Measurements from ENCODE around the gene SELENOS. TPM values are rescaled to one million over a fixed set of nuclear protein-coding genes. Genes with fewer than 3 reads are reported as not detected.

SELENOS gene
- total RNA-seq, 1 donor from 2014 or later: 47.7 TPM

DNA sequence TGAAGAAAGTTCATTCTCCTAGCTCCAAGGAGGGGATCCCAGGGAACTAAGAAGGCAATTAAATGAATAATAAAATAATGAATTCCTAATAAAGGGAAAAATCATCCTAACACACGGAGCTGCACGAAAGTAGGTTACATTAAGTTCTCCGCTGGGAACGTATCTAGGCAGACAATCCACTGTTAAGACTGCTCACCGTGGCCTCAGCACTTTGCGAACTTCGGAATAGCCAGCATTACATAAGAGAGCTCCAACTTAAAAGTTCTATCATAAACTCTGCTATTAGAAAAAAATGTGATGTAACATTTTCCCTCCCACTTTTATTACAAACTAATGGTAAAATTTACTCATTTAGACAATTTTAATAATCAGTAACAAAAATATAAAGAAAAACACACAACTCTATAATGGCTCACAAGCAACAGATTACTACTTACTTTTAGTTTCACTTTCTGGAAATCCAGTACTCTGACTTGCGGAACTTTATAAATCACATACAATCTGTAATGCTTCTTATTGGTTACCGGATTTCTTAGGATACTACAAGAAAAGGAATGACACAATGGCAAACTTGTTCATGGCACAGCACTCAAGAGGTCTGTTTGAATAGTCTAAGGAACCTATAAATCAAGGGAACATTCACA is 9.3 kb upstream of the SELENOS start:
- H3K4me3 ChIP-seq (ENCODE audit: low read depth, low read length): no peak overlapping the region
- DNase-seq (ENCODE audit: low read depth): no peak
- TF ChIP-seq, protein P1, sequence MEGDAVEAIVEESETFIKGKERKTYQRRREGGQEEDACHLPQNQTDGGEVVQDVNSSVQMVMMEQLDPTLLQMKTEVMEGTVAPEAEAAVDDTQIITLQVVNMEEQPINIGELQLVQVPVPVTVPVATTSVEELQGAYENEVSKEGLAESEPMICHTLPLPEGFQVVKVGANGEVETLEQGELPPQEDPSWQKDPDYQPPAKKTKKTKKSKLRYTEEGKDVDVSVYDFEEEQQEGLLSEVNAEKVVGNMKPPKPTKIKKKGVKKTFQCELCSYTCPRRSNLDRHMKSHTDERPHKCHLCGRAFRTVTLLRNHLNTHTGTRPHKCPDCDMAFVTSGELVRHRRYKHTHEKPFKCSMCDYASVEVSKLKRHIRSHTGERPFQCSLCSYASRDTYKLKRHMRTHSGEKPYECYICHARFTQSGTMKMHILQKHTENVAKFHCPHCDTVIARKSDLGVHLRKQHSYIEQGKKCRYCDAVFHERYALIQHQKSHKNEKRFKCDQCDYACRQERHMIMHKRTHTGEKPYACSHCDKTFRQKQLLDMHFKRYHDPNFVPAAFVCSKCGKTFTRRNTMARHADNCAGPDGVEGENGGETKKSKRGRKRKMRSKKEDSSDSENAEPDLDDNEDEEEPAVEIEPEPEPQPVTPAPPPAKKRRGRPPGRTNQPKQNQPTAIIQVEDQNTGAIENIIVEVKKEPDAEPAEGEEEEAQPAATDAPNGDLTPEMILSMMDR (conservative IDR thresholded peaks at IDR 0.05; ENCODE audit: low read depth, low read length): no peak

DNA sequence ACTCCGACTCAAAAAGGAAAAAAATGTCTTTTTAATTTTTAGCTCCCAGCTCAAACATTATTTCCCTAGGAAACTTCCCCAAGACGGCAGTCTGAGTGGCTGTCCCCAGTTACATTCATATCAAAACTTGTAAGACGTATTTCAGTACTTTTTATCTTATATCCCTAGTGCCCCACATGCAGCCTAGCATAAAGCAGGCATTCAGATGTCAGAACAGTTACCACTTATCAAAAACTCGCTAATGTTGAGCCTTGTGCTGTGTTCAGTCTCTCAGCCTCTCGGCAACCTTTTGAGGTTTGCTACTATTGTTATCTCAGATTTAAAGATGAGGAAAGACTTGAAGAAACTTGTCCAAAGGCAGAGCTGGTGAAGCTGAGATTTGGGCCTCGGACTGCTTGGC is 6.6 kb upstream of the SELENOS start:
- TF ChIP-seq, protein P1 (conservative IDR thresholded peaks at IDR 0.05; ENCODE audit: low read depth, low read length): no peak
- DNase-seq (ENCODE audit: low read depth): no peak
- H3K4me3 ChIP-seq (ENCODE audit: low read depth, low read length): no peak overlapping the region

DNA sequence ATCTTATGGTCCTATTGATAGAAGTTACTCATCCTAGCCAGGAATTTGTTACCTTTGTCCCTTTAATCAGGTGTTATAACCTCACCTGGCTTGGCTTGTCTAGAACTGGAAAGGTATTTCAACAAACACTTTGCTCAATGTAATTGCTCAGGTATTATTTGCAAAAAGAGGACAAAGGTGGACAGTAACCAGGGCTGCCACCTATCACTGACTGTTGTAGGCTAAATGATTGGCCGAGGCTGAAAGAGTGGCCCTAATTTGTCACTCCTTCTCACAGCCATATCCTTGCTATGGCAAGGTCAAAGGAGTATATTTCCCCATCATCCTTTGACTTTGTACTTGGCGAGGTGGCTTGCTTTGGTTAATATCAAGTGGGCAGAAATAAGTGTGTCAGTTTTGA is 2.7 kb upstream of the SELENOS start:
- no peak for DNase-seq (ENCODE audit: low read depth)
- no peak overlapping the region for H3K4me3 ChIP-seq (ENCODE audit: low read depth, low read length)
- TF ChIP-seq, protein P1 (conservative IDR thresholded peaks at IDR 0.05; ENCODE audit: low read depth, low read length): no peak

DNA sequence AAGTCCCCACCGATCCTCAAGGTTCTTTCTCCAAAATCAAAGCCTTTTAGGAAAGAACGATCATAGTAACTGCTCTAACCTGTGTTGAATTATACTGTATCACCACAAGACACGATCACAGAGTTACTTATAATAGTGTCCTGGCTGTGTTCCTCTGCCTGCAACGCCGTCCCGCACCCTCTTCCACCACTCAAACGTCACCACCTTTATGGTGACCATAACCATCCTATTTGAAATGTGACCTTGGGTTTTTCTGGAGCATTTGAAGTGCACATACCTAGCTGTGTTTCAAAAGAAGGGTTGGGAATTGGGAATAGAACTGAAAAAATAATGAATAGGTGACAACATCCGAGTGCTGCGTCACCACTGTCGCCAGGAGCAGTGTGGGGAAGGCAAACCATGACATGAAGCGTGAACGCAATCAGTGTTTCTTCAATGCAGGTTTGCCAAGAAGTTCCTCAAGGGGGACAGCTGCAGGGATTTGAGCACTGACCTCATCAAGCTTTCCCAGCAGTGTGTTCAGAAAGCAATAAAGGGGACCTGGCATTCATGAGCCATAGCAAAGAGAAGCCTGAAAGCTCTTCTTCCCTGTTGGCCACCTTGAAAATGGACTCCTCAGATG is 769 bp upstream of the SELENOS start:
- TF ChIP-seq, protein P1 (conservative IDR thresholded peaks at IDR 0.05; ENCODE audit: low read depth, low read length): no peak
- H3K4me3 ChIP-seq (ENCODE audit: low read depth, low read length): peak overlapping the region; percentile 97
- no peak for DNase-seq (ENCODE audit: low read depth)

DNA sequence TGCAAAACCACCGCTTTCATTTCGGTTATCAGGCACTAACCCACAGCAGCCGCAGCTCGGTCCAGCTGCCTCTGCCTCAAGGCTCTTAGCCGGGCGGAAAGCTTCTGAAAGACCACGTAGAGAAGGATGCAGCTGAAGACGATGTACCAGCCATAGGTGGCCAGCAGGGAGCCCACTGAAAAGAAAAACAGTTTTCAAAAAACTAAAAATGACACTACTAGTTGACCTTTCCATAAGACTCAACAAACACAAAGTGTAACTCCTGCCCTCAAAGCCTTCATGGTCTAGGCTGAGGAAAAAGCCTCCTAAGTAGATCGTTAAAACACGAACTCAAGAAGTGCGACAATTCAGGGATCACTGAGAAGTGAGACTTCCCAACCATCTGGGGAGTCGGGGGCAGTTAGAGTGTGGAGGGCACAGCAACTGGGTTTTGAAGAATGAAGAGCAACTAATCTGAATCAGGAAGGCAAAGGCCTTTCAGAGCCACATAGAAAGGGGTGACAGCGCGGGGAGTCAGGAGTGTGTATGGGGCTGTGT is 716 bp downstream of the SELENOS start:
- peak overlapping the region; percentile 97 for H3K4me3 ChIP-seq (ENCODE audit: low read depth, low read length)
- DNase-seq (ENCODE audit: low read depth): no peak
- TF ChIP-seq, protein P1 (conservative IDR thresholded peaks at IDR 0.05; ENCODE audit: low read depth, low read length): peak; percentile 44

DNA sequence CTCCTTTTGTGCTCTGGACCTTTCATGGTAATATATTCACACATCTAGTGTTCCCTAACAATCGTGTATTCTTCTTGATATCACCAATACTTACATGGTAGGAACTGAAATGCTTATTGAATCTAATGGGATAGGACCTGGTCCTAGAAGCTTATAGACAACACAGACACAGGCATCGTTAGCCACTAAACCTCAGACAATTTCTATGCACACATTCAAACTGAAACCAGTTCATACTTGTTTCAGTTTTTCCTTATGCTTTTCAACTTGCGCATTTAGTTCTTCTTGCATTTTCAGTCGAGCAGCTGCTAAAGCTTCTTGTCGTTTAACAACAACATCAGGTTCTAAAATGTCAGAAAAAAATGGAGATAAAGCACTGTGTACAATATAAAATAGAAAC is 2.3 kb downstream of the SELENOS start:
- DNase-seq (ENCODE audit: low read depth): no peak
- H3K4me3 ChIP-seq (ENCODE audit: low read depth, low read length): no peak overlapping the region
- TF ChIP-seq, protein P1 (conservative IDR thresholded peaks at IDR 0.05; ENCODE audit: low read depth, low read length): no peak

Measured in epithelial cell of proximal tubule (primary cell).